BJ (cell line): ENCODE results near the gene GPN2. TPM values are rescaled to one million over a fixed set of nuclear protein-coding genes. Genes with fewer than 3 reads are reported as not detected.
"Not testable (repeated sequence)": the region's sequence is repeated elsewhere in the genome, so short reads cannot be mapped to it uniquely, and the experiment has no call there.

Source experiments
- CTCF ChIA-PET: fragments of 350-600 bp; formaldehyde crosslinking; extraction: SDS; loops from one replicate; lab custom pipeline; 2021; ENCODE audit warnings: antibody characterized with exemption, inconsistent platforms; lab: Yijun Ruan, JAX
- POLR2A ChIA-PET: fragments of 300-600 bp; sonication (Branson Sonifier 250); formaldehyde crosslinking; extraction: SDS; loops from one replicate; lab custom pipeline; 2021; ENCODE audit warnings: antibody characterized with exemption; lab: Charles Lee
- DNase-seq: peaks from one replicate; pipeline ENCODE4 v3.0.0-alpha.2; 2011; ENCODE audit warnings: low read depth
- H3K27me3 ChIP-seq: 2 replicates; pipeline ENCODE4 v1.6.0; 2011; ENCODE audit warnings: low read length; ENCODE audit not compliant: control insufficient read depth, insufficient read depth
- H3K36me3 ChIP-seq: 2 replicates; pipeline ENCODE4 v1.5.1; 2011; ENCODE audit warnings: low read length; ENCODE audit not compliant: control insufficient read depth, insufficient read depth
- H3K4me3 ChIP-seq: 2 replicates; pipeline ENCODE4 v1.5.1; 2011; ENCODE audit warnings: low read depth, mild to moderate bottlenecking, control low read depth, low read length
- CTCF ChIP-seq: IDR thresholded peaks from 2 replicates; pipeline ENCODE4 v1.5.1; 2011; ENCODE audit warnings: low read depth, mild to moderate bottlenecking, control low read depth, inconsistent platforms, low read length, moderate library complexity; ENCODE audit not compliant: insufficient read depth
- polyA plus RNA-seq: library from polyadenylated mRNA; depleted of rRNA; stranded (reverse); fragments of >200 nt; gene quantifications from 2 replicates; pipeline ENCODE4 v1.2.3, GENCODE V29; 2011

The GPN2 gene
- polyA plus RNA-seq, 1 experiment = 44.9 TPM

GRCh38 chr1:26890467-26890796 lies 349 bp upstream of the GPN2 start:
- ChIA-PET POLR2A (interaction anchor here (0.6 to 1.9 kb wide), 3 partner anchors 9 to 91 kb away, joined by 3 to 16 read pairs (median 6); partner anchors contain the start of gene GPATCH3), CTCF (interaction anchor here (0.9 to 1.6 kb wide), 5 partner anchors 10 to 104 kb away, joined by 3 to 7 read pairs (median 3); partner anchors contain the start of gene GPATCH3)
- no peak for TF ChIP-seq CTCF

GRCh38 chr1:26888231-26888630 lies 1.9 kb downstream of the GPN2 start:
- Histone ChIP-seq H3K36me3 (peaks cover 32% of the 10 kb centered on the region), H3K27me3 (no peaks in the 10 kb centered on the region), H3K4me3 (no peak overlapping the region)
- ChIA-PET POLR2A (interaction anchor here (1.1 kb wide), 1 partner anchor 109 kb away, joined by 4 read pairs; no protein-coding TSS in a partner anchor), CTCF (interaction anchor here (0.6 to 3.8 kb wide), 11 partner anchors 10 to 479 kb away, joined by 3 to 18 read pairs (median 3); partner anchors contain the start of genes GPATCH3 and MAP3K6)
- TF ChIP-seq CTCF = no peak
- no peak for DNase-seq

More at GRCh38 chr1:26890467-26890796, 349 bp upstream of the GPN2 start:
- Histone ChIP-seq H3K27me3 (no peaks in the 10 kb centered on the region), H3K36me3 (peaks cover 33% of the 10 kb centered on the region), H3K4me3 (peak overlapping the region; percentile 97)
- no peak for DNase-seq

GRCh38 chr1:26887125-26887524 lies 3.0 kb downstream of the GPN2 start:
- peak; percentile 61 for TF ChIP-seq CTCF
- H3K27me3 ChIP-seq = no peaks in the 10 kb centered on the region
- H3K36me3 ChIP-seq = peaks cover 32% of the 10 kb centered on the region
- CTCF ChIA-PET = interaction anchor here (0.6 to 3.8 kb wide), 15 partner anchors 10 to 480 kb away, joined by 3 to 18 read pairs (median 4); partner anchors contain the start of genes MAP3K6 and NR0B2
- no peak overlapping the region for H3K4me3 ChIP-seq
- no peak for DNase-seq
- POLR2A ChIA-PET = no interaction called here

GRCh38 chr1:26882696-26883463 lies 7.2 kb downstream of the GPN2 start:
- TF ChIP-seq CTCF = no peak
- ChIA-PET CTCF (interaction anchor here (0.6 to 2.5 kb wide), 5 partner anchors 9 to 297 kb away, joined by 3 to 7 read pairs (median 3); no protein-coding TSS in a partner anchor), POLR2A (no interaction called here)
- no peak overlapping the region for H3K4me3 ChIP-seq
- H3K27me3 ChIP-seq = no peaks in the 10 kb centered on the region
- H3K36me3 ChIP-seq = peaks cover 34% of the 10 kb centered on the region
- DNase-seq = no peak

GRCh38 chr1:26881611-26882010 lies 8.5 kb downstream of the GPN2 start:
- H3K27me3 ChIP-seq, H3K4me3 ChIP-seq, DNase-seq, POLR2A ChIA-PET: not testable (repeated sequence)
- CTCF ChIA-PET = interaction anchor here (0.7 to 2.5 kb wide), 6 partner anchors 10 to 169 kb away, joined by 3 to 7 read pairs (median 4); no protein-coding TSS in a partner anchor
- H3K36me3 ChIP-seq = peaks cover 38% of the 10 kb centered on the region
